C4-2B (cell line): ENCODE results near the gene SP3.

Source experiments
- ZFX ChIP-seq: fragments of 450-650 bp; IDR thresholded peaks from 2 replicates; pipeline ENCODE4 v1.6.1; 2017
- TF ChIP-seq, protein P1 (sequence below): fragments of 450-650 bp; conservative IDR thresholded peaks from 2 replicates; pipeline ENCODE4 v1.5.1; 2017; ENCODE audit warnings: mild to moderate bottlenecking

DNA sequence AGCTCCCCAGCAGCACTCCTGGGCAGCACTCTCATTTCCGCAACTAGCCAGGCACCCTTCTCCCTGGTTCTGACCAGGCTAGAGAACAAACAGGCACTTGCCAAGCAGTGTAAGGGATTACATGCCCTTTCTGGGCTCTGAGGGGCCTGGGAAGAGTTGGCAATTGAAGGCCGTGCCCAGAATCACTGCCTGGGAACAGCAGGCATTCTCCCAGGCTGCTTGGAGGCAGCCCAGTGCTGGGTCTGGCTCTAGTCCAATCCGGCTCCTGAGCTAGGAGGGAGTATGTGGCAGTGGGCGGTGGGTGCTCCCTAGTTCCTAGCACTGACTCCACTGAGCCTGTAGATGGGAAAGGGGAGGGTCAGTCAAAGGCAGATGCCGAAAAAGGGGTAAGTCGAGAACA, 34.1 kb upstream of the SP3 start:
- TF ChIP-seq, protein P1, sequence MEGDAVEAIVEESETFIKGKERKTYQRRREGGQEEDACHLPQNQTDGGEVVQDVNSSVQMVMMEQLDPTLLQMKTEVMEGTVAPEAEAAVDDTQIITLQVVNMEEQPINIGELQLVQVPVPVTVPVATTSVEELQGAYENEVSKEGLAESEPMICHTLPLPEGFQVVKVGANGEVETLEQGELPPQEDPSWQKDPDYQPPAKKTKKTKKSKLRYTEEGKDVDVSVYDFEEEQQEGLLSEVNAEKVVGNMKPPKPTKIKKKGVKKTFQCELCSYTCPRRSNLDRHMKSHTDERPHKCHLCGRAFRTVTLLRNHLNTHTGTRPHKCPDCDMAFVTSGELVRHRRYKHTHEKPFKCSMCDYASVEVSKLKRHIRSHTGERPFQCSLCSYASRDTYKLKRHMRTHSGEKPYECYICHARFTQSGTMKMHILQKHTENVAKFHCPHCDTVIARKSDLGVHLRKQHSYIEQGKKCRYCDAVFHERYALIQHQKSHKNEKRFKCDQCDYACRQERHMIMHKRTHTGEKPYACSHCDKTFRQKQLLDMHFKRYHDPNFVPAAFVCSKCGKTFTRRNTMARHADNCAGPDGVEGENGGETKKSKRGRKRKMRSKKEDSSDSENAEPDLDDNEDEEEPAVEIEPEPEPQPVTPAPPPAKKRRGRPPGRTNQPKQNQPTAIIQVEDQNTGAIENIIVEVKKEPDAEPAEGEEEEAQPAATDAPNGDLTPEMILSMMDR, result no peak
- TF ChIP-seq ZFX, result no peak
